ENCODE results near the gene KLF9. TPM values are rescaled to one million over a fixed set of nuclear protein-coding genes. Genes with fewer than 3 reads are reported as not detected.
A peak's percentile ranks its signal among the peaks of the same experiment; 100 is the strongest.

The KLF9 gene
- total and polyA plus RNA-seq, 12 donors = 27.3 to 67.4 (median 39.7) TPM

DNA sequence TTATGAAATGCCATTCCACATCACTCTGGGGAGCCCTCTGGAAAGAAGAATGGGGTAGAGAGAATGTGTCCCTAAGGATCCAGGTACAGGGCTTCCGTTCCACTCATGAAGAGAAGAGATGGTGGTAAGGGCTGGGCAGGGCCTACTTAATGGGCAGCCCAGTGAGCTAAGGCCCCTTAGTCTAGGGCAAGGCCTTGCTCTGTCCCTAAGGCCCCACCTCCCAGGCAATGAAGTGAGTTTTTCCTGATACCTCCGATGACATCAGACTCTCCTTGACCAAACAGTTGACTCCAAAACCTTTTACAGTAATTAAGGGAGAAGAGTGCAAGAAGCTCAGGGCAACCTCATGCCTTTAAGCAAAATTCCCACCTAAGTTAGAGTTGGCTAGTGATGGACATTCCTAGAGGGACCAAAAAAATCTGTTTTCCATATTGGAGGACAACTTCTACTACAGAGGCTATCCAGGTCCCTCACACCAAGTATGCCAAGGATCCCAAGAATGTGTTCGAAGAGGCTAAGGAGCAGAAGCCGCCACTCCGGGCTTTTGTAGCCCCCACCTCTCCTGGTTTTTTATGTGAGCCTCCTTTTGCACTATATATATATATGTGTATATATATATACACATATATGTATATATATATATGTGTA lies 5.9 kb downstream of the KLF9 start:
- intact Hi-C loops (cut with DNase I) = no loop called here
- Histone ChIP-seq H3K9me3 (no peaks in the 10 kb centered on the region), H3K4me1 (peaks cover 35 to 80% (median 73%) of the 10 kb centered on the region in 9 donors), H3K36me3 (no peaks in the 10 kb centered on the region), H3K27ac (peak overlapping the region in 8 of 10 donors; percentile 63 to 87 (median 72)), H3K4me3 (peak overlapping the region in 1 of 10 donors; percentile 18), H3K27me3 (no peaks in the 10 kb centered on the region)
- DNase-seq (no peak), ATAC-seq (no peak)
- TF ChIP-seq CTCF (IDR thresholded peaks at IDR 0.05) = no peak
- WGBS, 2 donors = 72 to 77% methylated on average over 5 of the region's 5 CpGs

GRCh38 chr9:70407081-70407503 lies 7.4 kb downstream of the KLF9 start:
- intact Hi-C loops (cut with DNase I) = no loop called here
- no peak for TF ChIP-seq CTCF (IDR thresholded peaks at IDR 0.05)
- WGBS, 2 donors = 41 to 45% methylated on average over 4 of the region's 4 CpGs
- H3K27me3 ChIP-seq = no peaks in the 10 kb centered on the region
- no peaks in the 10 kb centered on the region for H3K36me3 ChIP-seq
- DNase-seq (no peak), ATAC-seq (no peak)
- peak overlapping the region in 9 of 10 donors; percentile 32 to 87 (median 71) for H3K27ac ChIP-seq
- H3K9me3 ChIP-seq = no peaks in the 10 kb centered on the region
- peak overlapping the region in 4 of 10 donors; percentile 0 to 26 (median 15) for H3K4me3 ChIP-seq
- peaks cover 42 to 95% (median 84%) of the 10 kb centered on the region in 9 donors for H3K4me1 ChIP-seq

- peak in 2 of 9 donors; percentile 10 to 18 for TF ChIP-seq CTCF (IDR thresholded peaks at IDR 0.05)
- H3K9me3 ChIP-seq = no peaks in the 10 kb centered on the region
- peak in 3 of 8 donors; percentile 5 to 14 (median 12) for ATAC-seq
- H3K4me1 ChIP-seq = peaks cover 42 to 100% (median 90%) of the 10 kb centered on the region in 9 donors
- peak overlapping the region in 3 of 10 donors; percentile 0 to 26 (median 12) for H3K4me3 ChIP-seq
- DNase-seq = no peak
- H3K27ac ChIP-seq = peak overlapping the region in 9 of 10 donors; percentile 32 to 87 (median 71)
- intact Hi-C loops (cut with DNase I) = no loop called here
- no peaks in the 10 kb centered on the region for H3K36me3 ChIP-seq
- H3K27me3 ChIP-seq = no peaks in the 10 kb centered on the region
- WGBS, 2 donors = 42 to 49% methylated on average over 6 of the region's 6 CpGs
Measured at GRCh38 chr9:70406434-70406862, 8.0 kb downstream of the KLF9 start.

DNA sequence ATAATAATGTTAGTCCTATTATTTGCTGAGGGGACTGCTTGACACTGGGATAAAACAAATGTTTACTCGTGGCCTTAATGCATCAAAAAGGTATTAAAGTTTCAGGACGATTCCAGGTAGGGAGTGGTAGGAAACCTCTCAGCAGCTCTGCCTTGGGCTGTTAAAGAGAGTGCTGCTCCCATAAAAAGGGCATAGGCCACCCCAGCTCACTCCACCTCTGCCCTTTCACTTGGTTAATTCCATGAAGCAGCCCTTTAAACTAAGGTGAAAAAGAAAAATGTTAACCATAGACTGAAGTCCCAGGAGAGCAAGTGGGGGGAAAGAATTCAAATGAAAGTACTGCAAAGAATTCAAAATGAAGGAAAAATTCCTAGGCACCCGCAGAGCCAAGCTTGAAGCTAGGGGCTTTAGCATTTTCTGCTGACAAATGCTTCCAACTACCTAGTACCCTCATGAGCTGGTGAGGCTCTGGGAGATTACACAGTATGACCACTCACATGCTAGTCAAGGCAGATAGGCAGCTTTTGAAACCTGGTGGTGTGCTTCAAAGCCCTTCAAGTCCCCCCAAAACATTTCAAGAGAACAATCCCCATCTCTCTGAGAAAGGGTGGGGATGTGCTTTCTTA lies 8.5 kb downstream of the KLF9 start:
- ATAC-seq = no peak
- H3K27ac ChIP-seq = peak overlapping the region in 9 of 10 donors; percentile 32 to 87 (median 71)
- intact Hi-C loops (cut with DNase I) = no loop called here
- H3K27me3 ChIP-seq = no peaks in the 10 kb centered on the region
- WGBS, 2 donors = 60 to 64% methylated on average over 3 of the region's 3 CpGs
- no peak overlapping the region for H3K4me3 ChIP-seq
- no peak for TF ChIP-seq CTCF (IDR thresholded peaks at IDR 0.05)
- no peaks in the 10 kb centered on the region for H3K9me3 ChIP-seq
- peaks cover 42 to 100% (median 95%) of the 10 kb centered on the region in 9 donors for H3K4me1 ChIP-seq
- H3K36me3 ChIP-seq = no peaks in the 10 kb centered on the region
- DNase-seq = no peak
